ENCODE data around the gene EDIL3.

DNA sequence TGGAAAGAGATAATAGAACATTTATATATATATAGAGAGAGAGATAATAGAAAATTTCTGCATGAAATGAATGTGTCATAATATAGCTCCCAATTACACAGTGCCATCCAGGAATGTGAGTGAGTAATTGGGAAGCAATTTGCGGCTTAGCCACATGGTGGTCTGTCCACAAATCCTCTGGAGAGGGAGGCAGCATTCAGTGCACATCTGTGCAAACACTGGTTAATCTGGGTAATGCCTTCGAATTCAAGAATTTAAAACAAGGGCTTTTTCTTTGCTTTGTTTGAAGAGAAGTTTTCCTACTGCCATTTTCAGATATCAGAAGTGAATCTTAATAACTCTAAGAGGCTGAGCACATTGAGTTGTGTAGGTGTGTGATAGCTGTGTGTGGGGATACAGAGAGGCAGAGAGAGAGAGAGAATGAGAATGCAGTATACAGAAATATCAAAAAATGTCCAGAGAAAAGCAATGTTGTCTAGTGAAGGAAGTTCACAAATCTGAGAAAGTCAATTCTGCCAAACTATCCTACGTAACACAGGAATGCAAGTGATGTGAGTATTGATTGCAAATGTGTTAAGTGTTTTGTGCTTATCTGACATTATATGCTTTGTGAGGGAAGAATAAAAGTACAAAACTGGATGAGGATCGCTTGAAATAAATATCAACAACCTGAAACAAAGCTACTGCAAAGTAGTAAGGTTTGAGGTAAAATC lies 134.6 kb downstream of the EDIL3 start:
- TF ChIP-seq, protein P1, sequence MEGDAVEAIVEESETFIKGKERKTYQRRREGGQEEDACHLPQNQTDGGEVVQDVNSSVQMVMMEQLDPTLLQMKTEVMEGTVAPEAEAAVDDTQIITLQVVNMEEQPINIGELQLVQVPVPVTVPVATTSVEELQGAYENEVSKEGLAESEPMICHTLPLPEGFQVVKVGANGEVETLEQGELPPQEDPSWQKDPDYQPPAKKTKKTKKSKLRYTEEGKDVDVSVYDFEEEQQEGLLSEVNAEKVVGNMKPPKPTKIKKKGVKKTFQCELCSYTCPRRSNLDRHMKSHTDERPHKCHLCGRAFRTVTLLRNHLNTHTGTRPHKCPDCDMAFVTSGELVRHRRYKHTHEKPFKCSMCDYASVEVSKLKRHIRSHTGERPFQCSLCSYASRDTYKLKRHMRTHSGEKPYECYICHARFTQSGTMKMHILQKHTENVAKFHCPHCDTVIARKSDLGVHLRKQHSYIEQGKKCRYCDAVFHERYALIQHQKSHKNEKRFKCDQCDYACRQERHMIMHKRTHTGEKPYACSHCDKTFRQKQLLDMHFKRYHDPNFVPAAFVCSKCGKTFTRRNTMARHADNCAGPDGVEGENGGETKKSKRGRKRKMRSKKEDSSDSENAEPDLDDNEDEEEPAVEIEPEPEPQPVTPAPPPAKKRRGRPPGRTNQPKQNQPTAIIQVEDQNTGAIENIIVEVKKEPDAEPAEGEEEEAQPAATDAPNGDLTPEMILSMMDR (IDR thresholded peaks at IDR 0.05), result no peak
- no peak for TF ChIP-seq POLR2A (IDR thresholded peaks at IDR 0.05)

Data from upper lobe of left lung (tissue), 4 donors.